ENCODE measurements around the gene TCAIM. TPM values are rescaled to one million over a fixed set of nuclear protein-coding genes. Genes with fewer than 3 reads are reported as not detected.
A peak's percentile ranks its signal among the peaks of the same experiment; 100 is the strongest.

TCAIM gene
- total RNA-seq, 6 donors from 2014 or later = 10.5 to 33.5 (median 19.6) TPM

- ATAC-seq (ENCODE audit: low FRiP score in 2 of 2) (no peak), DNase-seq (no peak)
- H3K9me3 ChIP-seq = no peaks in the 10 kb centered on the region
- H3K36me3 ChIP-seq = peaks cover 0 to 3% (median 0%) of the 10 kb centered on the region in 4 donors
- no peak overlapping the region for H3K27ac ChIP-seq
- no peaks in the 10 kb centered on the region for H3K27me3 ChIP-seq
- TF ChIP-seq POLR2A (IDR thresholded peaks at IDR 0.05) (no peak), POLR2AphosphoS5 (IDR thresholded peaks at IDR 0.05) (no peak), EP300 (IDR thresholded peaks at IDR 0.05) (no peak), CTCF (IDR thresholded peaks at IDR 0.05) (no peak)
- H3K4me3 ChIP-seq = no peak overlapping the region
- H3K4me1 ChIP-seq = no peaks in the 10 kb centered on the region
- 80% methylated on average over 4 of the region's 4 CpGs; no CpG with 5 or more reads in 1 of the 2 donors for WGBS, 2 donors
Measured at GRCh38 chr3:44409640-44410410, 71.3 kb downstream of the TCAIM start.

- Histone ChIP-seq H3K4me1 (no peaks in the 10 kb centered on the region), H3K4me3 (no peak overlapping the region), H3K27me3 (no peaks in the 10 kb centered on the region), H3K27ac (no peak overlapping the region), H3K36me3 (peaks cover 0 to 3% (median 0%) of the 10 kb centered on the region in 4 donors), H3K9me3 (no peaks in the 10 kb centered on the region)
- DNase-seq = no peak
- TF ChIP-seq POLR2A (IDR thresholded peaks at IDR 0.05) (no peak), CTCF (IDR thresholded peaks at IDR 0.05) (no peak), POLR2AphosphoS5 (IDR thresholded peaks at IDR 0.05) (no peak), EP300 (IDR thresholded peaks at IDR 0.05) (no peak)
- ATAC-seq (ENCODE audit: low FRiP score in 2 of 2) = peak in 1 of 2 donors; percentile 14
- WGBS, 2 donors = 60 to 86% methylated on average over 2 to 11 of the region's 11 CpGs
Measured at GRCh38 chr3:44411031-44411645, 72.6 kb downstream of the TCAIM start.

- no peak for ATAC-seq (ENCODE audit: low FRiP score in 2 of 2)
- Histone ChIP-seq H3K36me3 (no peaks in the 10 kb centered on the region), H3K27me3 (no peaks in the 10 kb centered on the region), H3K9me3 (no peaks in the 10 kb centered on the region), H3K27ac (no peak overlapping the region), H3K4me3 (no peak overlapping the region), H3K4me1 (no peaks in the 10 kb centered on the region)
- no peak for TF ChIP-seq EP300 (IDR thresholded peaks at IDR 0.05)
- TF ChIP-seq POLR2AphosphoS5 (IDR thresholded peaks at IDR 0.05) = no peak
- no peak for TF ChIP-seq POLR2A (IDR thresholded peaks at IDR 0.05)
- no peak for TF ChIP-seq CTCF (IDR thresholded peaks at IDR 0.05)
- 62% methylated on average over 7 to 10 of the region's 10 CpGs for WGBS, 2 donors
- no peak for DNase-seq
Measured at GRCh38 chr3:44412365-44412764, 73.8 kb downstream of the TCAIM start.

- Histone ChIP-seq H3K27ac (no peak overlapping the region), H3K27me3 (no peaks in the 10 kb centered on the region), H3K4me3 (no peak overlapping the region), H3K4me1 (no peaks in the 10 kb centered on the region), H3K36me3 (no peaks in the 10 kb centered on the region), H3K9me3 (no peaks in the 10 kb centered on the region)
- TF ChIP-seq CTCF (IDR thresholded peaks at IDR 0.05) = no peak
- TF ChIP-seq EP300 (IDR thresholded peaks at IDR 0.05) = no peak
- ATAC-seq (ENCODE audit: low FRiP score in 2 of 2) = no peak
- DNase-seq = no peak
- WGBS, 2 donors = 81 to 97% methylated on average over 10 to 11 of the region's 11 CpGs
Measured at GRCh38 chr3:44414517-44415090, 76.0 kb downstream of the TCAIM start.
